ENCODE results near the gene DAAM2.

GRCh38 chr6:39911513-39912125 is 119.4 kb downstream of the DAAM2 start:
- TF ChIP-seq POLR2A (IDR thresholded peaks at IDR 0.05) (no peak), CTCF (IDR thresholded peaks at IDR 0.05) (no peak), POLR2AphosphoS5 (IDR thresholded peaks at IDR 0.05; ENCODE audit: insufficient read depth in 1 of 2, low read depth in 1 of 2) (no peak)

Data from vagina (tissue), 2 donors.